Measurements from ENCODE around the gene FAM222A.

The FAM222A gene

DNA sequence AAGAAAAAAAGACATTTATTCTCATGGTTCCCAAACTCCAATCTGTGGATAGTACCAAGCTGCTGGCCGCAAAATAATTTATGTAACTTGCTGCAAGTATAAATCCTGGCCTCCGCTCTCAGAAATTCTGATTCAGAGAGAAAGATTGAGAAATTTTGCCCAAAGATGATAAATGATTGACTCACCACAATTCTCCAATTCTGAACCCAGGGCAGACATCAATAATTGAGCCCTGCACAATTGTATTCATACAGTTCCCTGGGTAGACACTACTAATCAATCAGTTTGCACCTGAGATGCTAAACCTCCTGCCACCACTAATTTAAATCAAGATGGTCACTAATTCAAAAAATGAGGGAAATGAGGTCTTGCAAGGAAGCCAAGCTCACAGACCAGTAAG, 81.4 kb downstream of the FAM222A start:
- no peak for DNase-seq (ENCODE audit: low read depth in 2 of 2, low spot score in 1 of 2)

DNA sequence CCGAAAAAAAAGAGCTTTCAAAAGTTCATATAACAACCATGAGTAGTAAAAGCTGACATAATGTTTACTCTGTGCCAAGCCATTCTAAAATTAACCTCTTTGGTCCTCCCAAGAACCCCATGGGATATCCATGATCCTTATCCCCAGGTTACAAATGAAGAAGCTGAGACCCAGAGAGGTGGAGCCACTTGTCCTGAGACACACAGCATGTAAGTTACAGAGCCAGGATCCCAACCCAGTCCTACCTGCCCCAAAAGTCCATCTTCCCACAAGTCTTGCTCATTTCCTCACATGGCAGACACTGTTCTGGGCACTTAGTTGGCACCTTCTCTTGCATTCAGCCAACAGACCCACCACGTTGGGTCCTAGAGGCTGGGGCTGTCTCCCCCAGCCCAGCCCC, 82.4 kb downstream of the FAM222A start:
- DNase-seq (ENCODE audit: low read depth in 2 of 2, low spot score in 1 of 2): no peak

DNA sequence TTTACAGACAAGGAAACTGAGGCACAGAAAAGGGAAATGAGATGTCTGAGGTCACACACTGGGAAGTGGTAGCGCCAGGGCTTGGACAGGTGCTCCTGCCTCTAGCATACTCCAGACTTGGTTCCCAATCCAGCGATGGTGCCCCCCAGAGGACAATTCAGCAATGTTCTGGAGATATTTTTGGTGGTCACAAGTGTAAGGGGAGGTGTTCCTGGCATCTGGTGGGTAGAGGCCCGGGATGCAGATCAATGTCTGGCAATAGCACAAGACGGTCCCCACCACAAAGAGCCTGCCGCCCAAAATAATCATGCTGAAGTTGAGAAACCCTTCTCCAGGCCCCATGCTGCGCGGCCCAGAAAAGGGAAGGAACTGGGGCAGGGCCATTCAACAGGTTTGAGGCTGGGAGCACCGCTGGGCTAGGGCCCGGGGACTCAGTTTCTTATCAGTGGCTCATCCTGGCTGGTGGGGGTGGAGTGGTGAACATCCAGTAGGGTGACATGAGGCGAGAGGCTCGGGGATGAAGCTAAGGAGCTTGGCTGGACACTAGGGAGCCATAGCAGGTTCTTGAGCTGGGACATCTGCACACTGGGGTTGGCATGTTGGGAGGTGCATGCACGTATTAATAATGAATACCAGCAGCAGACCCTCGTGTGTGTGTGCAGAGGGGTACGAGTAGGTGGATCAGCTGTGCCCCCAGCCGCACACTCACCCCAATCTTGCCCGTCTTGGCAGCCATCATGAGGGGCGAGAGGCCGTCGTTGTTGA, 84.5 kb downstream of the FAM222A start:
- no peak for DNase-seq (ENCODE audit: low read depth in 2 of 2, low spot score in 1 of 2)

DNA sequence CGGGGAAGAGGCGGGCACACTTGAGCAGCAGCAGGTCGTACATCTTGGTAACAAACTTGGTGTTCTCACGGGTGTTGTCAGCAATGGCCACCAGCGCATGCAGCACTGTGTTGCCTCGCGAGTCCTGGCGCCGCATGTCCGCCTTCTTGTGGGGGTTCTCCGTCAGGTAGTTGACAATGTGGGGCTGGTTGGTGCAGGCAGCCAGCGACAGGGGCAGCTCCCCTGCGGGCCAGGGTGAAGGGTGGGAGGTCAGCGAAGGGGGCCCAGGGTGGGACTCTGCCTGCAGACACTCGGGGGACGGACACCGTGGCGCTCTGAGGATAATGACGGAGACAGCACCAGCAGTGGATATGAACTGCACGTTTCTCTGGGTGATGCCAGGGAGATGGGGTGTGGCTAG, 85.1 kb downstream of the FAM222A start:
- no peak for DNase-seq (ENCODE audit: low read depth in 2 of 2, low spot score in 1 of 2)

DNA sequence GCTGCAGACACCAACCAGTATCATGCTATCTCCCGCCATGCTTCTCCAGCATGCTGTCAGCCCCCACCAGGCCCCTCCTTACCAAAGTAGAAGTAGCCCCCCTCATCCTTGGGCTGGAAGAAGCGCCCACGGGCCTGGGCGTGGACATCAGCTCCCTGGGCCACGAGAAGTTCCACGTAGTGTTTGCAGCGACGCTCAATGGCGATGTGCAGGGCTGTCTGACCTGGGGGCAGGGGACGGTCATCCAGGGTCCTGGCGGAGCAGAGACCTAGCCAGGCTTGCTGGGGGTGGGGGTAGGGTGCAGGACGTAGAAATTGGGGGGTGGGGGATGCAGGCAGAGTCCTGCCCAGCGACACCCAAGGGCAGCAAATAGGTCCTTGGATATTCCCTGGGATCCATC, 86.9 kb downstream of the FAM222A start:
- DNase-seq (ENCODE audit: low read depth in 2 of 2, low spot score in 1 of 2): no peak

DNA sequence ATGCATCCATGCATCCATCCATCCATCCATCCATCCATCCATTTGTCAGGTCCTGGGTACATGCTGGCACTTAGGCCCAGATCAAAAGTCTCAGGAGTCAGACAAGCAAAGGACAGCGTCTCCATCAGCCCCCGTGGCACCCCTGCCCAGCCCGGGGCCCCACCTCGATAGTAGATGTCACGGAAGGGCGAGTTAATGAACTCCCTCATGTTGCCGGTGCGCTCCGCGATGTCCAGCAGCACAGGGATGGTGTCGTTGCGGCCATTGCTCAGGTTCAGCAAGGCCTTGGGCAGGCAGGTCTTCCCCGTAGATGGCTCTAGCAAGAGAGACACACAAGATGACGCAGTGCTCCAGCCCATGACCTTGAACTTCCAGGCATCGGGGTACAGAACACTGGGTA, 89.2 kb downstream of the FAM222A start:
- DNase-seq (ENCODE audit: low read depth in 2 of 2, low spot score in 1 of 2): no peak

DNA sequence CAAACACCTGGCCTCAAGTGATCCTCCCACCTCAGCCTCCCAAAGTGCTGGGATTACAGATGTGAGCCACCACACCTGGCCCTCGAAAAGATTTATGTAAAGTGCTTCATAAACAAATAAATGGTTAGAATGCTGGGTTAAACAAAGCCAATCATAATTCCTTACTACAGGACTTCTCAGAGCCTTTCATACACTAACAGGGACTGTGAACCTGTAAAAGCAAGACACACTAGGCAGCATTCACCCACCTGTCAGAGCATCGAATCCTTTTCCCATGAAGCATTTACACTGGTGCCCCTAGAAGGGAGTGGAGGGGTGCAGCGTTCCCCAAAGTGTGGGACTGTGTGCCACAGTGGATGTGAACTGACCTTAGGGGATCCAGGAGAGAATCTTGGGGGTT, 90.1 kb downstream of the FAM222A start:
- DNase-seq (ENCODE audit: low read depth in 2 of 2, low spot score in 1 of 2): no peak

DNA sequence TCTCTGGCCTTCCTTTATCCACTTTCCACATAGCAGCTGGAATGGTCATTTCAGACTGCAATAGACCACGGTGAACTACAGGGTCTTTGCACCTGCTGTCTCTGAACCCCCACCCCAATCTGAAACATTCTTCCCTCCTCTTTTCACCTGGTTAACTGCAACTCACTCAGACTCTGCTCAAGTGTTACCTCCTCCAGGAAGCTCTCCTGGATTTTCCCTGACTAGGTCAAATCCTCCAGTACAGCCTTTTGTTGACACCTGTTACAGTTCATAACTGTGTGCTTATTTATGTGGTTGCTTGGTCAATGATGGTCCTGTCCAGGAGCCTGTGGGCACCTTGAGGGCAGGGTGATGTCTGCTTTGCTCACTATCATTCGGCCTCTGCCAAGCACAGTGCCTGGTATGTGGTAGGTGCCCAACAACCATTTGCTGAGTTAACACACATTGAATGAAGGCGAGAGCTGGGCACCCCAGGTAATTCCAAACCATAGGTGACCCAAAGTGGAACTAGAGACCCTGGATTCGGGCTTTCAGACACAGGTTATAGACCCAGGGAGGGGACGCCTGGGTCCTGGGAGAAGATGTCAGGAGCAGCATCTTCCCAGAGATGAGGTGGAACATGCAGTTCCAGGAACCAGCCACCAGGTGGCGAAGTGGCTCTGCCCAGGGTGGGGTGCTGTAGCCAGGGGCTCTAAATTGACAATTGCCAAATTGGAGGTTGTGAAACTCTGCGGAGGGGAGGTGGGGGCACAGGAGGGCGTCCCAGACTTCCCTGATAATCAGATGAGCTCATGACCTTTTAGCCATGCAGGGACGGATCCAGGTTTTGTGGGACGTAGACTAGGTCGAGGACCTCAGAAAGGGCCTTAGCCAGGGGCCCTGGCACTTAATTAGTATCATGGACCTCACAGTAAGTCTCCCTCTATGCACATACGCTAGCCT, 91.5 kb downstream of the FAM222A start:
- DNase-seq (ENCODE audit: low read depth in 2 of 2, low spot score in 1 of 2): peak; percentile 21 to 42

DNA sequence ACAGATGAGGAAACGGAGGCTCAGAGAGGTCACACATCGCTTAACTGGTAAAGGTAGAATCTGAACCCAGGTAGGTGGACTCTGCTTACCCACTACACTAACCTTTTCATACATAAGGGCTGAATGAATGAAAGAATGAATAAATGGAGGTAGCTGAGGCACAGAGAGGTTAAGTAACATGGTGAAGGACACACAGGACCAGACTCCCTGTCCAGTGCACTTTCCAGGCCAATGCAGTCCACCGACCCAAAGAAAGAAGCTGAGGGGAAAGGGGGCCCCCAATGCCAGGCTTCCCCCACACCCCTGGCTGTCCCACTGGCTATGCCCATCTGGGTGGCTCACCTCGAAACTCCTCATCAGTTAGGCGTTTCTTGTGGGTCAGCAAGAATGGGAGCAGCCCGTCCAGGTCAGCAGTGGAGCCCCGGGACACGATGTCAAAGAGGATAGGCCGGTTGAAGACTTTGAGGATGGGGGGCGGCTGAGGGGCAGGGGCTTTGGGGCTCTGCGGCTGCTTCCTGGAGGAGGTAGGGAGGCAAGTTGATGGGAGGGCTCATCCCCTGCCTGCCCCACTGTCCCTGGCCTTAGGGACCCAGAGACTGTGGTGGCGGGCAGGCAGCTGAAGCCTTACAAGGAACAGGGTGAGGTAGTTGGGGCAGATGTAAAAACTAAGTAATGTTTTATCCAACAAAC, 94.5 kb downstream of the FAM222A start:
- DNase-seq (ENCODE audit: low read depth in 2 of 2, low spot score in 1 of 2): no peak

DNA sequence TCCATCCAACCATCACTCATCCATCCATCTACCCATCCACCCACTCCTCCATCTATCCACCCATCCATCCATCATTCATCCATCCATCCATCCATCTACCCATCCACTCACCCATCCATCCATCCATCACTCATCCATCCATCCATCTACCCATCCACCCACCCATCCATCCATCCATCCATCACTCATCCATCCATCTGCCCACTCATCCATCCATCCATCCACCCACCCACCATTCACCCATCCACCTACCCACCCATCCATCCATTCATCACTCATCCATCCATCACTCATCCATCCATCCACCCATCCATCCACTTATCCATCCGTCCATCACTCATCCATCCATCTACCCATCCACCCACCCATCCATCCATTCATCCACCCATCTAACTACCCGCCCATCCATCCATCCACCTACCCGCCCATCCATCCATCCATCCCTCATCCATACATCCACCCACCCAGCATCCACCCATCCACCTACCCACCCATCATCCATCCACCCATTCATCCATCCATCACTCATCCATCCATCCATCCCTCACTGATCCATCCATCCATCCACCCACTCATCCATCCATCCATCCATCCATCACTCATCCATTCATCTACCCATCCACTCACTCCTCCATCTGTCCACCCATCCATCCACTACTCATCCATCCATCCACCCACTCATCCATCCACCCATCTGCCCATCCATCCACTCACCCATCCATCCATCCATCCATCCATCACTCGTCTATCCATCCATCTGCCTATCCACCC, 95.4 kb downstream of the FAM222A start:
- DNase-seq (ENCODE audit: low read depth in 2 of 2, low spot score in 1 of 2): no peak

DNA sequence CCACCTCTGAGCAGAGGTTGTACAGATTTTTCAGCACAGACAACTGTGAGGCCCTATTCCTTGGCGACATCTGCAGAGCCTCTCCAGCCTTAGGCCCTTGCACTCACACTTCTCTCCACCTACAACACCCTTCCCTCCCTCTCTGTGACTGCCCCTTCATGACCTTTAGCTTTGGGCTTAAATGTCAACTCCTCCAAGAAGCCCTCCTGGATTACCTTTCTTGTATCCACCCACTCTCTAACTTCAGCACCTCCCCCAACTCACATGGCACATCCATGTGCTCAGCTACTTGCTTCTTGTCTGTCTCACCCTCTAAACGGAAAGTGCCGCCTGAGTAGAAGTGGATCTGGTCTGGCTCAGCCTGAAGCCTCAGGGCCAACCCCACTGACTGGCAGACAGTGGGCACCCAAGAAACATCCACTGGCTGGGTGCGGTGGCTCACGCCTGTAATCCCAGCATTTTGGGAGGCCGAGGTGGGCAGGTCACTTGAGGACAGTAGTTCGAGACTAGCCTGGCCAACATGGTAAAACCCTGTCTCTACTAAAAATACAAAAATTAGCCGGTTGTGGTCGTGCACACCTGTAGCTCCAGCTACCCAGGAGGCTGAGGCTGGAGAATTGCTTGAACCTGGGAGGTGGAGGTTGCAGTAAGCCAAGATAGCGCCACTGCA, 97.5 kb downstream of the FAM222A start:
- no peak for DNase-seq (ENCODE audit: low read depth in 2 of 2, low spot score in 1 of 2)

DNA sequence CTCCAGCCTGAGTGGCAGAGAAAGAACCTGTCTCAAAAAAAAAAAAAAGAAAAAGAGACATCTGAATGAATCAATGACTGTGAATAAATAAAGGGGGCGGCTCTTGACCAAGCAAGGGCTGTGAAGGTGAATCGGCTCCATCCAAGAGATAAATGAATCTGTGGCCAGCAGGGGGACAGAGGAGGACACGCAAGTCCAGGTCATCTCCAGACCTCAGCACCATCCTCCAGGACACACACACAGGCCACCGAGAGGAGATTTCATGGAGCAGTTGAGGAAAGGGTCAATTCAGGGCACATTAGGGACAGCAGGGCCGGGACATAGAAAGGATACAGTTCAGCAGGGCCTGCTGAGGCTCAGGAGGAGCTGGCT, 98.0 kb downstream of the FAM222A start:
- no peak for DNase-seq (ENCODE audit: low read depth in 2 of 2, low spot score in 1 of 2)

DNA sequence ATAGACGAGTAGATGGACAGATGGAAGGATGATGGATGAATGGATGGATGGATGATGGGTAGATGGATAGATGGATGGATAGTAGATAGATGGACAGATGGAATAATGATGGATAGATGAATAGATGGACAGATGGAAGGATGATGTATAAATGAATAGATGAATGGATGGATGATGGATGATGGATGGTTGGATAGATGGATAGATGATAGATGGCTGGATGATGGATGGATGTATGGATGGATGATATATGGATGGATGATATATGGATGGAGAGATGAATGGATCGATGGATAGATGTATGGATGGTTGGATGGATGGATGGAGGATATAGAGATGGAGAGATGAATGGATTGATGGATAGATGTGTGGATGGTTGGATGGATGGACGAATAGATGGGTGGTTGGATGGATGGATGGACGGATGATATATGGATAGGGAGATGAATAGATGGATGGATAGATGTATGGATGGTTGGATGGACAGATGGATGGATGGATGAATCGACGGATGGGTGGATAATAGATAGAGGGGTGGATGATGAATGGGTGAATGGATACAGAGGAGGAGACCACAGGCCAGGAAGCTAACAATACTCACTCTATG, 100.3 kb downstream of the FAM222A start:
- DNase-seq (ENCODE audit: low read depth in 2 of 2, low spot score in 1 of 2): no peak

DNA sequence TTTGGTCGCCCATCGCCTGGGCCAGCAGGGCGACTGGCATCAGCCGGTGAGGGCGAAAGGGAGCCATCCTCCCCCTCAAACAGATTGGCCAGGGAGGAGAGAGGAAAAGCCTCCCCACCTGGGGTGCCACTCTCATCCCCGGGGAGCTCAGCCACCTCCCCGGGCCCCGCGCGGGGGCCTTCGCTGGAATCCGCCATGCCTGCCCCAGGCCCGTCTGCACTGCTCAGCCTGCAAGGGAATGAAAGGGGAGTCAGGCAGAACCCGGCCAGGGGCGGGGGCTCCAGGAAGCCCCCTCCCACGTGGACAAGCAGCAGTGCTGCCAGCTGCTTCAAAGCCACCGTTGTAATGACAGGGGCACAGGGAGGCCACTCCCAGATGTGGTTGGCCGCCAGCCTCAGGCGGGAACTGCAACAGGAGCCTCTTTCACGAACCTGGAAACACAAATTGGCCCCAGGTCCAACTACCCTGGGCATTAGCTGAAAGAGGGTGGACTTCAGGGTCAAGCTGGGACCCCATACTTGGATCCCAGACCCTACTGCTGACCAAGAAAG, 101.0 kb downstream of the FAM222A start:
- no peak for DNase-seq (ENCODE audit: low read depth in 2 of 2, low spot score in 1 of 2)

DNA sequence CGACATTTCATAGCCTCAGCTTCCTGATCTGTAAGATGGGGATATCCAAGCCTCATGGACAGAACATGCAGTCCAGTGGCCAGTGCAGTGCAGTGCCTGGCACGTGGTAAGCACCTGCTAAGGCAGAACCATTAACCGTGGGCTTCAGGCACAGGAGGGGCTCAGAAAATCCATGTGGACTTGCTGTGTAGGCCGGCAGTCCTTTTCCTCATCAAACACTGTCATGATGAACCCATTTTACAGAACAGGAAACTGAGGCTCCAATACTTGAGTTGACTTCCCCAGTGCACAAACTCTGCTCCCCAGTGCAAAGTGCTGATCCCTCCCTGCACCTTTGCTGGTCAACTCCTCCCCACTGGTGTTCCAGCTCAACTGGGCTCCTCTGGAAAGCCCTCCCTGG, 101.6 kb downstream of the FAM222A start:
- no peak for DNase-seq (ENCODE audit: low read depth in 2 of 2, low spot score in 1 of 2)

DNA sequence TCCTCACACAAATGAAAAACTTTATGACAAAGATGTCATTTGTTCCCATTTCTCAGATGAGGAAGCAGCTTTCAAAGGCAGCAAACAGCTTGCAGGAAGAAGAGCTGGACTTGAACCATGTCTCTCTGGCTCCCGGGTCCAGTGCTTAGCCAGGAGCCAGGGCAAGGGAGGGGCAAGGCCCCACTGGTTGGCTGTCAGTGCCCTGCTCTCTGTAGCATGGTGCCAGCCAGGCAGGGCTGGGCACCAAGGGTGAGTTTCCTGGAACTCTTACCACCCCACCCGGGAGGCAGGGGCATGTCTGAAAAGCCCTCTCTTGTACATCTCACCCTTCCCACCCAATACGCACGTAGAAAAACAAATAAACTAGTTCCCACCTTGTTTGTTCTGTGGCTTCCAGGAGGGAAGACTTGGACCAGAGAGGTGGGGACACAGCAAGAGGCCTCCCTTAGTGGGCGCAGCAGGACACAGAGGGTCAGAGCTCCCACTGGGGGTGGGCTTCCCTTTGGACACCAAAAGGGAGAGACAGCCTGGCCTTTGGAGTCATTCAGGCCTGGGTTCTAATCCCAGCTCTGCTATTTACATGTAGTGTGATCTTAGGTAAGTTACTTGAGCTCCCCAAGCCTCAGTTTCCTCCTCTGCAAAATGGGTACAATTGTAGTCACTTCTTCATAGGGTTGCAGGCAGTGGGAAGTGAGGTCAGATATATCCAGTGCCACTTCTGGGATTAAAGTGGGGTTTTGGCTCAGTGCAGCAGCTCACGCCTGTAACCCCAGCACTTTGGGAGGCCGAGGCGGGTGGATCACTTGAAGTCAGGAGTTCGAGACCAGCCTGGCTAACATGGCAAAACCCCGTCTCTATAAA, 102.4 kb downstream of the FAM222A start:
- DNase-seq (ENCODE audit: low read depth in 2 of 2, low spot score in 1 of 2): no peak

DNA sequence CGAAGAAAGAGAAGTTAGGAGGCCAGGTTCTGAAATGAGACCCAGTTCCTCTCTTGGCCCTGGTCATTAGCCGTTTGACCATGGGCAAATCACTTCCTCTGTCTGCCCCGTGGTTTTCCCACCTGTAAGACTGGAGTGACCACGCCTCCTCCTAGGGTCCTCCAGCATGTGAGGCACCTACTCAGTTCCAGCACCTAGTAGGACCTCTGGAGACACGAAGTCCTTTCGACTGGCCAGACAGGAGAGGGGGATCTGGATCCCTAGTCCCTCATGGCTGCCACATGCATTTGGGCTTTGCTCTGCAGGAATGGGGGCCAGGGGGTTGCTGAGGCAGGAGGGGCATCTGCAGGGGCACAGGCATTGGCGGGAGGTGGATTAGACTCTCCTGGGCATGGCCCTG, 103.2 kb downstream of the FAM222A start:
- no peak for DNase-seq (ENCODE audit: low read depth in 2 of 2, low spot score in 1 of 2)

DNA sequence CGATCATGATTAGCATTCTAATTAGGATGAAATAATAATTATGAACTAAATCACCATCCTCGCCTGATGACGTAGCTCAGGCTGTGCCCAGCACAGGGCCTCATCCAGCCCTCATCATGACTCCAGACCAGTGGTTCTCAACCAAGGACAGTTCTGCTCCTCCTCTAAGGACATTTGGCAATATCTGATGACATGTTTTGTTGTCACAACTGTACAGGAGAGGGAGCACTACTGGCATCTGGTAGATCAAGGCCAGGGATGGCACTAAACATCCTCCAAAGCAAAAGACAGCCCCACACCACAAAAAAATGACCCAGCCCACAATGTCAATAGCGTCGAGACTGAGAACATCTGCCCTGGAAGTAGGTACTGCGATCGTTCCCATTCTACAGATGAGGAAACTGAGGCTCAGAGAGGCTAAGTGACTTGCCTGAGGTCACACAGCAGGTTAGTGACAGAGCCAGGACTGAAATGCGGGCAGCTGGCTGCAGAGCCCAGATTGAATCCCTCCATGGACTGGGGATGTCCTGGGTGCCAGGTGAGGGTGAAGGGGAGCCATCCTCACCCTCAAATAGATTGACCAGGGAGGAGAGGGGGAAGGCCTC, 104.1 kb downstream of the FAM222A start:
- DNase-seq (ENCODE audit: low read depth in 2 of 2, low spot score in 1 of 2): no peak
